K562 (cell line): ENCODE data around the gene HIVEP3. TPM values are rescaled to one million over a fixed set of nuclear protein-coding genes. Genes with fewer than 3 reads are reported as not detected.

Experiments
- ATAC-seq: fragments of 200-7000 bp; cut with Tn5 transposase; 3 replicates; pipeline ENCODE4 v1.9.1; 2020; ENCODE audit warnings: moderate library complexity
- BruUV-seq: library from RNA; stranded (reverse); fragments of 400-500 nt; replicated peaks from 2 replicates; lab custom pipeline; 2021; lab: Mats Ljungman, UMichigan
- CTCF ChIA-PET: fragments of 300-600 bp; formaldehyde crosslinking; extraction: SDS; loops from one replicate; lab custom pipeline; 2021; ENCODE audit warnings: low intra/inter-chr PET ratio; lab: Yijun Ruan, JAX
- POLR2A ChIA-PET: fragments of 300-600, 350-650 bp; sonication (Branson Sonifier 250); formaldehyde crosslinking; extraction: SDS; loops from one replicate; lab custom pipeline; 2021; ENCODE audit warnings: antibody characterized with exemption, inconsistent platforms; lab: Yijun Ruan, JAX
- DNase-seq, 4 experiments: peaks; one replicate each; pipeline versions ENCODE4 v3.0.0 to v3.0.0-alpha.2; 2011 to 2018; ENCODE audit warnings: low spot score in 3 of 4, mixed read lengths in 3 of 4; ENCODE audit errors: extremely low read depth in 1 of 4
- FAIRE-seq: peaks from 2 replicates; lab custom pipeline; 2011; peaks lifted over from hg19 to GRCh38; lab: Jason Lieb, UNC
- H2AFZ ChIP-seq: 2 replicates; pipeline ENCODE4 v1.6.0; 2011; ENCODE audit warnings: low read depth, low read length, control low read depth, inconsistent platforms
- H3K27ac ChIP-seq: fragments of 200-600 bp; 3 replicates; pipeline ENCODE4 v1.8.0; 2011; ENCODE audit warnings: low read depth, mild to moderate bottlenecking, control low read depth, inconsistent platforms, low read length, moderate library complexity, mixed read lengths; ENCODE audit errors: extremely low read depth
- H3K27me3 ChIP-seq, 2 experiments: fragments of 300-600 bp in 1 of 2; 2 replicates in 1 of 2; 3 replicates in 1 of 2; pipeline versions ENCODE4 v1.6.0 to v1.8.0; 2011; ENCODE audit warnings: inconsistent platforms in 2 of 2, low read length in 2 of 2, mild to moderate bottlenecking in 1 of 2, mixed read lengths in 1 of 2, moderate library complexity in 1 of 2; ENCODE audit not compliant: control insufficient read depth in 2 of 2, insufficient read depth in 2 of 2
- H3K36me3 ChIP-seq: fragments of 300-600 bp; 3 replicates; pipeline ENCODE4 v1.8.0; 2011; ENCODE audit warnings: mild to moderate bottlenecking, low read length, inconsistent platforms; ENCODE audit not compliant: control insufficient read depth, insufficient read depth
- H3K4me1 ChIP-seq, 2 experiments: fragments of 200-600 bp in 1 of 2; replicated peaks in 1 of 2; 2 replicates in 1 of 2; 3 replicates in 1 of 2; pipeline versions ENCODE4 v1.5.1 to v1.8.0; 2011; ENCODE audit warnings: inconsistent platforms in 2 of 2, low read length in 2 of 2, mild to moderate bottlenecking in 1 of 2, mixed read lengths in 1 of 2, moderate library complexity in 1 of 2; ENCODE audit not compliant: control insufficient read depth in 2 of 2, insufficient read depth in 2 of 2
- H3K4me2 ChIP-seq: 2 replicates; pipeline ENCODE4 v1.6.1; 2011; ENCODE audit warnings: low read length, control low read depth, inconsistent platforms, mixed read lengths; ENCODE audit not compliant: insufficient read depth
- H3K4me3 ChIP-seq: fragments of 200-600 bp; sonication (generic), shearing (Covaris generic); 2 replicates; pipeline ENCODE4 v1.5.1; 2016; ENCODE audit warnings: control low read depth, inconsistent platforms
- H3K79me2 ChIP-seq: fragments of 200-600 bp; 3 replicates; pipeline ENCODE4 v1.8.0; 2011; ENCODE audit warnings: low read length, inconsistent platforms; ENCODE audit not compliant: control insufficient read depth, insufficient read depth
- H3K9ac ChIP-seq, 2 experiments: 2 replicates each; pipeline versions ENCODE4 v1.6.0 to v1.6.1; 2011; ENCODE audit warnings: low read depth in 2 of 2, low read length in 2 of 2, control low read depth in 1 of 2, inconsistent platforms in 1 of 2, mild to moderate bottlenecking in 1 of 2, mixed read lengths in 1 of 2; ENCODE audit not compliant: insufficient read depth in 1 of 2
- H3K9me1 ChIP-seq: one replicate; pipeline ENCODE4 v1.6.0; 2011; ENCODE audit warnings: inconsistent platforms, mild to moderate bottlenecking, low read length, moderate library complexity; ENCODE audit not compliant: control insufficient read depth, insufficient read depth
- H3K9me3 ChIP-seq: replicated peaks from 2 replicates; pipeline ENCODE4 v1.5.1; 2011; ENCODE audit warnings: low read depth, low read length, inconsistent platforms; ENCODE audit not compliant: control insufficient read depth, insufficient read depth
- H4K20me1 ChIP-seq: replicated peaks from 2 replicates; pipeline ENCODE4 v1.6.1; 2011; ENCODE audit warnings: low read length, inconsistent platforms, mixed read lengths; ENCODE audit not compliant: control insufficient read depth, insufficient read depth
- FOXJ2 ChIP-seq: fragments of 200-800 bp; sonication (Bioruptor generic); IDR thresholded peaks from 2 replicates; pipeline ENCODE4 v1.6.1; 2016; ENCODE audit warnings: missing genetic modification characterization, missing compliant biosample characterization
- MCM3 ChIP-seq: fragments of 450-650 bp; IDR thresholded peaks from 2 replicates; pipeline ENCODE4 v1.6.1; 2016
- MEF2A ChIP-seq: IDR thresholded peaks from 2 replicates; pipeline ENCODE4 v1.6.1; 2011; ENCODE audit warnings: low read depth, mild to moderate bottlenecking, low read length, moderate library complexity; ENCODE audit not compliant: control insufficient read depth
- NR1H2 ChIP-seq: sonication (generic); formaldehyde crosslinking; IDR thresholded peaks from 2 replicates; pipeline ENCODE4 v1.4.0; 2020; ENCODE audit warnings: mild to moderate bottlenecking, missing genetic modification reagents
- POU5F1 ChIP-seq: fragments of 150-350 bp; IDR thresholded peaks from 2 replicates; pipeline ENCODE4 v1.6.1; 2014; ENCODE audit warnings: borderline replicate concordance, low read length, low read depth, mild to moderate bottlenecking; ENCODE audit not compliant: partially characterized antibody
- TOE1 ChIP-seq, 2 experiments: fragments of 450-650 bp in 1 of 2; sonication (generic) in 1 of 2; formaldehyde crosslinking in 1 of 2; IDR thresholded peaks; 2 replicates each; pipeline versions ENCODE4 v1.7.1 to v1.8.0; 2016 to 2022; ENCODE audit warnings: borderline replicate concordance in 2 of 2, mild to moderate bottlenecking in 2 of 2, antibody characterized with exemption in 1 of 2, inconsistent platforms in 1 of 2, low read depth in 1 of 2, missing genetic modification reagents in 1 of 2, moderate library complexity in 1 of 2
- TRIM28 ChIP-seq: fragments of 450-650 bp; IDR thresholded peaks from 2 replicates; pipeline ENCODE4 v1.6.1; 2017
- WGBS: fragments of 100-300 bp; shearing (Covaris generic); methylation state at CpG from one replicate; pipeline ENCODE4 v1.1.6; 2016; ENCODE audit warnings: low coverage, mixed read lengths; ENCODE audit not compliant: insufficient coverage; ENCODE audit errors: missing lambda C conversion rate; 5-methylcytosine and 5-hydroxymethylcytosine counted together
- in situ Hi-C: fragments of 300-500 bp; cut with MboI; formaldehyde crosslinking; loops from 4 replicates; pipeline ENCODE4 v1.15.0; 2018; ENCODE audit warnings: inconsistent platforms, mixed read lengths
- intact Hi-C: fragments of 100-400 bp; cut with micrococcal nuclease; formaldehyde crosslinking; loops from 2 replicates; pipeline ENCODE4 v1.14.2; 2022
- polyA plus RNA-seq, 8 experiments: library from polyadenylated mRNA; depleted of rRNA in 4 of 8; stranded (reverse) in 5 of 8; unstranded in 3 of 8; fragments of >200 nt; fragmentation: Nextera tagmentation in 2 of 8; fragmentation: Illumina TruSeq in 1 of 8; extraction: Ambion mirVana in 2 of 8; extraction: Trizol in 1 of 8; gene quantifications; 2 replicates each; pipeline versions ENCODE4 v1.2.1 to v1.2.3, GENCODE V29; 2011 to 2014; ENCODE audit warnings: inconsistent platforms in 1 of 8, missing spikeins in 1 of 8
- total RNA-seq, 7 experiments: library from RNA; depleted of rRNA in 6 of 7; stranded (reverse); fragments of >200 nt in 6 of 7; fragmentation: Illumina TruSeq in 2 of 7; extraction: Trizol in 2 of 7; gene quantifications; 2 replicates each; pipeline versions ENCODE4 v1.2.1 to v1.2.3, GENCODE V29; 2011 to 2021; ENCODE audit warnings: low replicate concordance in 1 of 7
- TF ChIP-seq, protein P1 (sequence below), 2 experiments: fragments of 450-650 bp; IDR thresholded peaks; 2 replicates each; pipeline ENCODE4 v1.6.1; 2016; ENCODE audit warnings: mild to moderate bottlenecking in 2 of 2, borderline replicate concordance in 1 of 2, low read depth in 1 of 2, moderate library complexity in 1 of 2
- TF ChIP-seq, protein P2 (sequence below): IDR thresholded peaks from 2 replicates; pipeline ENCODE4 v1.6.1; 2016; ENCODE audit warnings: missing genetic modification characterization, missing compliant biosample characterization
- TF ChIP-seq, protein P3 (sequence below): fragments of 450-650 bp; IDR thresholded peaks from 2 replicates; pipeline ENCODE4 v1.6.1; 2017; ENCODE audit warnings: mild to moderate bottlenecking, moderate library complexity

Gene HIVEP3
- total and polyA plus RNA-seq, 9 of the 15 experiments (the other 6 are each of a cell fraction or from before 2014, with no cell fraction given): 0.09 to 0.58 (median 0.34) TPM; not detected in 1

DNA sequence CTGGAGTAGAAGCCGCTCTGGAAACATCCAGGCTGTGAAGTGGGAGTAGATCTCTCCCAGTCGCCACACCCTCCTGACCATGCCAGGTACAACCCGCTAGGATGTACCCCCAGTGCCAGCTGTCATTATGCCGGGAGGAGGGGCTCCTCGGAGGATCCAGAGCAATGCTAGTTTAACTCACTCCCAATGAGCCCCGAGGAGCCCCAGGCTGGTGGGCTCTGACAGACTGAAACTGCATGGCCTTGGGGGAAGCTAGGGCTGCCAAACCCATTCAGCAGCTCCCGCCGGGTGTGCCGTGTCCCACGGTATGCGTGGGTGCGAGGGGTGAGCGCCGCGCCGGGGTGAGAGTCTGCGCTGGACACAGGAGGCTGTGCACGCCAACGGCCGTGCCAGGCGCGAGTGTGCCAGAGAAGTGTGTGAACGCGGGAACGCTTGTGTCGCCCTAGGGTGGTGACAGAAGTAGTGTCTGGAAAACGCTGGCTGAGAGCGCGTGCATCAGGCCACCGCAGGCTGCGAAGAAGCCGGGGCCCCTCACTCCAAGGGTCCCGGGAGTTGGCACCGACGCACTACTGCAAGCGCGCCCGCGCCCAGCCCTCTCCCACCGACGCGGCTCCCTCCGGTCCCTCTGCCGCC, 257.2 kb downstream of the HIVEP3 start:
- no peak overlapping the region for H3K4me3 ChIP-seq
- 8% methylated on average over 38 of the region's 44 CpGs for WGBS
- intact Hi-C loops: no loop called here
- H2AFZ ChIP-seq: no peak overlapping the region
- peaks cover 21 to 47% of the 10 kb centered on the region in 2 experiments for H3K27me3 ChIP-seq
- BruUV-seq: no TSS peak
- peaks cover 0 to 10% of the 10 kb centered on the region in 2 experiments; a peak in 1 of 5 replicates for H3K4me1 ChIP-seq
- no peaks in the 10 kb centered on the region for H3K9me1 ChIP-seq
- peaks cover 7% of the 10 kb centered on the region for H4K20me1 ChIP-seq
- H3K27ac ChIP-seq: no peak overlapping the region
- no peaks in the 10 kb centered on the region for H3K79me2 ChIP-seq
- ChIA-PET CTCF (no interaction called here), POLR2A (no interaction called here)
- in situ Hi-C loops: no loop called here
- no peak overlapping the region for H3K4me2 ChIP-seq
- ATAC-seq (no peak), FAIRE-seq (no peak), DNase-seq (no peak)
- no peaks in the 10 kb centered on the region for H3K9me3 ChIP-seq
- H3K36me3 ChIP-seq: no peaks in the 10 kb centered on the region
- H3K9ac ChIP-seq: no peak overlapping the region
- TF ChIP-seq NR1H2 (CRISPR knock-in tag) (no peak), MCM3 (no peak), TRIM28 (no peak), MEF2A (no peak), POU5F1 (no peak), TOE1 (IDR thresholded peaks at IDR 0.05; ENCODE audit: borderline replicate concordance) (no peak), TOE1 (CRISPR knock-in tag; IDR thresholded peaks at IDR 0.05; ENCODE audit: borderline replicate concordance, low read depth) (no peak), FOXJ2 (no peak)
- TF ChIP-seq, protein P1, sequence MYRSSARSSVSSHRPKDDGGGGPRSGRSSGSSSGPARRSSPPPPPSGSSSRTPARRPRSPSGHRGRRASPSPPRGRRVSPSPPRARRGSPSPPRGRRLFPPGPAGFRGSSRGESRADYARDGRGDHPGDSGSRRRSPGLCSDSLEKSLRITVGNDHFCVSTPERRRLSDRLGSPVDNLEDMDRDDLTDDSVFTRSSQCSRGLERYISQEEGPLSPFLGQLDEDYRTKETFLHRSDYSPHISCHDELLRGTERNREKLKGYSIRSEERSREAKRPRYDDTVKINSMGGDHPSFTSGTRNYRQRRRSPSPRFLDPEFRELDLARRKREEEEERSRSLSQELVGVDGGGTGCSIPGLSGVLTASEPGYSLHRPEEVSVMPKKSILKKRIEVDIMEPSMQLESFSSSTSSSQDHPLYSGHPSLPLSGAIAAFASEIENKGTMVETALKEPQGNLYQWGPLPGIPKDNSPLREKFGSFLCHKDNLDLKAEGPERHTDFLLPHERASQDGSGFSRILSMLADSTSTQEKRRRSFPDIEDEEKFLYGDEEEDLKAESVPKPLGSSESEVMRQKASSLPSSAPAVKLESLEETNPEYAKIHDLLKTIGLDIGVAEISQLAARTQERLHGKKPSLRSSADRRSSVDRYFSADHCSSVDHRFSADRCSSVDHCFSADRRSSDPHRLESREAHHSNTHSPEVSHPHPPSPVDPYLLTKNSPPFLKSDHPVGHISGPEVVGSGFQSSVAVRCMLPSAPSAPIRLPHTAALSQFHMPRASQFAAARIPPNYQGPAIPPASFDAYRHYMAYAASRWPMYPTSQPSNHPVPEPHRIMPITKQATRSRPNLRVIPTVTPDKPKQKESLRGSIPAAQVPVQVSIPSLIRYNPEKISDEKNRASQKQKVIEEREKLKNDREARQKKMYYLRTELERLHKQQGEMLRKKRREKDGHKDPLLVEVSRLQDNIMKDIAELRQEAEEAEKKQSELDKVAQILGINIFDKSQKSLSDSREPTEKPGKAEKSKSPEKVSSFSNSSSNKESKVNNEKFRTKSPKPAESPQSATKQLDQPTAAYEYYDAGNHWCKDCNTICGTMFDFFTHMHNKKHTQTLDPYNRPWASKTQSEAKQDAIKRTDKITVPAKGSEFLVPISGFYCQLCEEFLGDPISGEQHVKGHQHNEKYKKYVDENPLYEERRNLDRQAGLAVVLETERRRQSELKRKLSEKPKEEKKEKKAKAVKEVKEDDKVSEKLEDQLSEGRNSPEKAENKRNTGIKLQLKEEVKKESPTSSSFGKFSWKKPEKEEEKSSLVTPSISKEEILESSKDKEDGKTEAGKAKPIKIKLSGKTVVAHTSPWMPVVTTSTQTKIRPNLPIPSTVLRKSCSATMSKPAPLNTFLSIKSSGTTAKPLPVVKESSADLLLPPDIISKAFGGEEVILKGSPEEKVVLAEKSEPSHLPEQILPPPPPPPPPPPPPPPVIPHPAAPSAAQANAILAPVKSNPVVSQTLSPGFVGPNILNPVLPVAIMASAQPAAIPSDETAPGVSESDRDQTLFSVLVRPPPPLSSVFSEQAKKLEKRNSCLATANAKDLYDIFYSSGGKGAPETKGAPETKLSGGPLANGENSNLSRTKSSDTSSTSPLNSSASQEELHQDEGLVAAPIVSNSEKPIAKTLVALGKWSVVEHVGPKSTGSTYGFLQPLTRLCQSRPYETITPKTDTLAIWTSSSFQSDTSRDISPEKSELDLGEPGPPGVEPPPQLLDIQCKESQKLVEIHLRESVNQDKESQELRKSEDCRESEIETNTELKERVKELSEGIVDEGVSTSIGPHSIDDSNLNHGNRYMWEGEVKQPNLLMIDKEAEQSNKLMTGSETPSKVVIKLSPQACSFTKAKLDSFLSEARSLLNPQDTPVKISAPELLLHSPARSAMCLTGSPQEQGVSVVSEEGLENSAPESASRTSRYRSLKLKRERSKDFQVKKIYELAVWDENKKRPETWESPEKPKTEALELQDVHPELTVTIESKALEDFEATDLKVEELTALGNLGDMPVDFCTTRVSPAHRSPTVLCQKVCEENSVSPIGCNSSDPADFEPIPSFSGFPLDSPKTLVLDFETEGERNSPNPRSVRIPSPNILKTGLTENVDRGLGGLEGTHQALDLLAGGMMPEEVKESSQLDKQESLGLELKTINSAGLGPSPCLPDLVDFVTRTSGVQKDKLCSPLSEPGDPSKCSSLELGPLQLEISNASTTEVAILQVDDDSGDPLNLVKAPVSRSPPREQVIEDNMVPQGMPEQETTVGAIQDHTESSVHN (IDR thresholded peaks at IDR 0.05; ENCODE audit: borderline replicate concordance in 1 of 2, low read depth in 1 of 2): no peak
- TF ChIP-seq, protein P2, sequence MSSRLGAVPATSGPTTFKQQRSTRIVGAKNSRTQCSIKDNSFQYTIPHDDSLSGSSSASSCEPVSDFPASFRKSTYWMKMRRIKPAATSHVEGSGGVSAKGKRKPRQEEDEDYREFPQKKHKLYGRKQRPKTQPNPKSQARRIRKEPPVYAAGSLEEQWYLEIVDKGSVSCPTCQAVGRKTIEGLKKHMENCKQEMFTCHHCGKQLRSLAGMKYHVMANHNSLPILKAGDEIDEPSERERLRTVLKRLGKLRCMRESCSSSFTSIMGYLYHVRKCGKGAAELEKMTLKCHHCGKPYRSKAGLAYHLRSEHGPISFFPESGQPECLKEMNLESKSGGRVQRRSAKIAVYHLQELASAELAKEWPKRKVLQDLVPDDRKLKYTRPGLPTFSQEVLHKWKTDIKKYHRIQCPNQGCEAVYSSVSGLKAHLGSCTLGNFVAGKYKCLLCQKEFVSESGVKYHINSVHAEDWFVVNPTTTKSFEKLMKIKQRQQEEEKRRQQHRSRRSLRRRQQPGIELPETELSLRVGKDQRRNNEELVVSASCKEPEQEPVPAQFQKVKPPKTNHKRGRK: no peak
- TF ChIP-seq, protein P3, sequence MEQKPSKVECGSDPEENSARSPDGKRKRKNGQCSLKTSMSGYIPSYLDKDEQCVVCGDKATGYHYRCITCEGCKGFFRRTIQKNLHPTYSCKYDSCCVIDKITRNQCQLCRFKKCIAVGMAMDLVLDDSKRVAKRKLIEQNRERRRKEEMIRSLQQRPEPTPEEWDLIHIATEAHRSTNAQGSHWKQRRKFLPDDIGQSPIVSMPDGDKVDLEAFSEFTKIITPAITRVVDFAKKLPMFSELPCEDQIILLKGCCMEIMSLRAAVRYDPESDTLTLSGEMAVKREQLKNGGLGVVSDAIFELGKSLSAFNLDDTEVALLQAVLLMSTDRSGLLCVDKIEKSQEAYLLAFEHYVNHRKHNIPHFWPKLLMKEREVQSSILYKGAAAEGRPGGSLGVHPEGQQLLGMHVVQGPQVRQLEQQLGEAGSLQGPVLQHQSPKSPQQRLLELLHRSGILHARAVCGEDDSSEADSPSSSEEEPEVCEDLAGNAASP: no peak
